Neuron (in vitro differentiated cells): ENCODE results near the gene ZNF93.
A peak's percentile ranks its signal among the peaks of the same experiment; 100 is the strongest.
"Not testable (repeated sequence)": the region's sequence is repeated elsewhere in the genome, so short reads cannot be mapped to it uniquely, and the experiment has no call there.

ENCODE experiments used
- H2AFZ ChIP-seq: one replicate; pipeline ENCODE4 v1.6.1; 2013; ENCODE audit warnings: low read depth, mild to moderate bottlenecking, inconsistent platforms, low read length, moderate library complexity
- H3K27me3 ChIP-seq: one replicate; pipeline ENCODE4 v1.6.1; 2013; ENCODE audit warnings: low read length; ENCODE audit not compliant: insufficient read depth
- H3K36me3 ChIP-seq: one replicate; pipeline ENCODE4 v1.6.1; 2013; ENCODE audit warnings: low read length; ENCODE audit not compliant: insufficient read depth
- H3K4me1 ChIP-seq: one replicate; pipeline ENCODE4 v1.6.1; 2013; ENCODE audit warnings: low read length; ENCODE audit not compliant: insufficient read depth
- H3K4me3 ChIP-seq: 2 replicates; pipeline ENCODE4 v1.5.1; 2013; ENCODE audit warnings: mild to moderate bottlenecking, low read length, moderate library complexity
- H3K9me3 ChIP-seq: one replicate; pipeline ENCODE4 v1.6.1; 2013; ENCODE audit warnings: low read length

Gene ZNF93

DNA sequence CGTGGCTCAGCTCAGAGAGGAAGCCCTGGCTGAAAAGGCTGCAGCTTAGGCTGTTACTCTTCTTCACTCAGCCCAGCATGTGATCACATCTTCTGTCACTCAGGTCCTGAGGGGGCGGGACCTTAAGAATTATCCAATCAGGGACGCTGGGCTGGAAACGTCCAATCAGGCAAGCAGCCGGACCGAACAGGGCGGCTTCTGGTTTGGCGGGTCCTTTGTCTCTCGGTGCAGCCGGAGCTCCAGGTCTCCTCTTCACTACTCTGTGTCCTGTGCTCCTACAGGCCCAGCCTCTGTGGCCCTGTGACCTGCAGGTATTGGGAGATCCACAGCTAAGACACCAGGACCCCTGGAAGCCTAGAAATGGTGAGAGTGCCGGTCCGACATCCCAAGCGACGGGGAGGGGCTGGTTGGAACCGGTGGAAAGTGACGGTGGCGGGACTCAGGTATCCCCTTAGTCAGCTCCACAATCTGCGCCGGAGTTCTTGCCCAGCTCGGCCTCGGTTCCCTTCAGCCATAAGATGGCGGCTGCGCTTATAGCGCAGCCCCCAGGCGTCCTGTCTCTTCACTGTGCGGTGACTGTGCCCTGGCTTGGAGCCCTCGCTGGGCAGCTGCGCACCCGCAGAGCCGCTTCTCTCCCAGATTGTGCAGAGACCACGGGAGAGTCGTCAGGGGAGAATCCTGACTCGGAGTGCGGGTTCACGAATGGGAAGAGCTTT lies at the start of gene ZNF93:
ZNF93 (plus strand) TSS at position 218 of the 716 bp plus-strand sequence; CDS start at position 361, 143 bp downstream.
- Histone ChIP-seq H3K27me3 (no peaks in the 10 kb centered on the region), H3K4me1 (peaks cover 11% of the 10 kb centered on the region), H3K36me3 (peaks cover 24% of the 10 kb centered on the region), H2AFZ (peak within 1 kb of the TSS; percentile 76), H3K4me3 (peak within 1 kb of the TSS; percentile 92), H3K9me3 (peaks cover 31% of the 10 kb centered on the region)

GRCh38 chr19:19851740-19852139 lies 49.0 kb upstream of the ZNF93 start:
- H3K4me3 ChIP-seq, H3K9me3 ChIP-seq: not testable (repeated sequence)

GRCh38 chr19:19858751-19859150 lies 42.0 kb upstream of the ZNF93 start:
- H3K27me3 ChIP-seq = no peaks in the 10 kb centered on the region
- no peaks in the 10 kb centered on the region for H3K4me1 ChIP-seq
- H3K9me3 ChIP-seq = peaks cover 7% of the 10 kb centered on the region
- H3K36me3 ChIP-seq = no peaks in the 10 kb centered on the region
- no peak overlapping the region for H2AFZ ChIP-seq
- H3K4me3 ChIP-seq = no peak overlapping the region

More at GRCh38 chr19:19851740-19852139, 49.0 kb upstream of the ZNF93 start:
- H3K4me1 ChIP-seq, H2AFZ ChIP-seq, H3K27me3 ChIP-seq, H3K36me3 ChIP-seq: not testable (repeated sequence)

DNA sequence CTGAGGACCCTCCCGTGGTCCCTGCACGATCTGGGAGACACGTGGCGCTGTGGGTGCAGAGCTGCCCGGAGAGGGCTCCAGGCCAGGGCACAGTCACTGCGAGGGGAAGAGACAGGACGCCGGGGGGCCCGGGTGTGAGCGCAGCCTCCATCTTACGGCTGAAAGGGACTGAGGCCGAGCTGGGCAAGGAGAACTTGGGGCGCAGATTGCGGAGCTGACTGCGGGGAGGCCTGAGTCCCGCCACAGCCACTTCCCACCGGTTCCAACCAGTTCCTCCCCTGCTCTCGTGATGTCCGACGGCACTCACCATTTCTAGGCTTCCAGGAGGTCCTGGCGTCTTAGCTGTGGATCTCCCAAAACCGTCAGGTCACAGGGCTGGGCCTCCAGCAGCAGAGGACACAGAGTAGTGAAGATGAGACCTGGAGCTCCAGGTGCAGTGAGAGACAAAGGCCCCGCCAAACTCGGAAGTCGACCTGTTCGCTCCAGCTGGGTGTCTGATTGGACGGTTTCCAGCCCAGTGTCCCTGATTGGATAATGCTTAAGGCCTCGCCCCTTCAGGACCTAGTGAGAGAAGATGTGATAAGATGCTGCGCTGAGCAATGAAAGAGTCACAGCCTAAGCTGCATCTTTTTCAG lies 39.9 kb upstream of the ZNF93 start:
- Histone ChIP-seq H3K9me3 (peaks cover 7% of the 10 kb centered on the region), H3K27me3 (no peaks in the 10 kb centered on the region), H3K4me3 (no peak overlapping the region), H3K36me3 (no peaks in the 10 kb centered on the region), H2AFZ (no peak overlapping the region), H3K4me1 (no peaks in the 10 kb centered on the region)

DNA sequence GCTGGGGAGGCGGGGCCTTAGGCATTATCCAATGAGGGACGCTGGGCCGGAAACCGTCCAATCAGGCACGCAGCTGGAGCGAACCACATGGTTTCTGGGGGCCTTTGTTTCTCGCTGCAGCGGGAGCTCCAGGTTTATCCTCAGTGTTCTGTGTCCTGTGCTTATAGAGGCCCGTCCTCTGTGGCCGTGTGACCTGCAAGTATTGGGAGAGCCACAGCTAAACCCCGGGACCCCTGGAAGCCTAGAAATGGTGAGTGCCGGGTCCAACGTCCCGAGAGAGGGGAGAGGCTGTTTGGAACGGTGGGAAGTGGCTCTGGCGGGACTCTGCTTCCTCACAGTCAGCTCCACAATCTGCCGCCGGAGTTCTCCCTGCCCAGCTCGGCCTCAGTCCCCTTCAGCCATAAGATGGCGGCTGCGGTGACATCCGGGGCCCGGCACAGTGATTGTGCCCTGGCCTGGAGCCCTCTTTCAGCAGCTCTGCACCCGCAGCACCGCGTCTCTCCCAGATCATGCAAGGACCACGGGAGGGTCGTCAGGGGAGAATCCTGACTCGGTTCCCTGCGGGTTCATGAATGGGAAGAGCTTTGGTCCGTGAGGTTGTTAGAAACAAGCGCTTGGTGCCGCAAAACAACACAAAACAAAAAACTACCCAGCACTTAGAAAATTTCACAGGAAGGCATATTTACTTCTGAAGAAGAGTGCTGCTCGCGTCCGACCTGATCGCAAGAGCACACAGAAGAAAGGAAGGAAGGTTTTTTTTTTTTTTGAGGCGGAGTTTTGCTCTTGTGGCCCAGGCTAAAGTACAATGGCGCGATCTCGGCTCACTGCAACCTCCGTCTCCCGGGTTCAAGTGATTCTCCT lies 34.8 kb upstream of the ZNF93 start, which contains the start of gene ZNF253:
ZNF253 (plus strand) TSS at position 133 of the 861 bp plus-strand sequence; CDS start at position 248, 115 bp downstream.
- peaks cover 11% of the 10 kb centered on the region for H3K36me3 ChIP-seq
- H3K4me3 ChIP-seq = peak within 1 kb of the TSS; percentile 85
- H3K27me3 ChIP-seq = no peaks in the 10 kb centered on the region
- H2AFZ ChIP-seq = peak within 1 kb of the TSS; percentile 14
- peaks cover 4% of the 10 kb centered on the region for H3K4me1 ChIP-seq
- peaks cover 23% of the 10 kb centered on the region for H3K9me3 ChIP-seq

GRCh38 chr19:19866611-19867248 lies 34.0 kb upstream of the ZNF93 start:
- Histone ChIP-seq H3K4me3 (peak overlapping the region; percentile 85), H3K27me3 (no peaks in the 10 kb centered on the region)

DNA sequence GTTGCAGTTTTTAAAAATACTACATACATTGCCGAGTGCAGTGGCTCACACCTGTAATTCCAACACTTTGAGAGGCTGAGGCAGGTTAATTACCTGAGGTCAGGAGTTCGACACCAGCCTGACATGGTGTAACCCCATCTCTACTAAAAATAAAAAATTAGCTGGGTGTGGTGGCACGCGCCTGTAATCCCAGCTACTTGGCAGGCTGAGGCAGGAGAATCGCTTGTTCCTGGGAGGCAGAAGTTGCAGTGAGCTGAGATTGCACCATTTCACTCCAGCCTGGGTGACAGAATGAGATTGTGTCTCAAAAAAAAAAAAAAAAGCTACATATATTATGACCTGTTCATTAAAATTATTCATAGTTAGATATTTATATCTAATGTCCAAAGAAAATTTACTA lies 30.7 kb upstream of the ZNF93 start:
- not testable (repeated sequence) for H3K4me1 ChIP-seq, H3K27me3 ChIP-seq, H2AFZ ChIP-seq, H3K4me3 ChIP-seq
- H3K36me3 ChIP-seq = peaks cover 45% of the 10 kb centered on the region
- H3K9me3 ChIP-seq = peaks cover 55% of the 10 kb centered on the region

More at GRCh38 chr19:19866611-19867248, 34.0 kb upstream of the ZNF93 start:
- Histone ChIP-seq H3K9me3 (peaks cover 28% of the 10 kb centered on the region), H3K36me3 (peaks cover 18% of the 10 kb centered on the region), H3K4me1 (peaks cover 4% of the 10 kb centered on the region), H2AFZ (peak overlapping the region; percentile 14)

DNA sequence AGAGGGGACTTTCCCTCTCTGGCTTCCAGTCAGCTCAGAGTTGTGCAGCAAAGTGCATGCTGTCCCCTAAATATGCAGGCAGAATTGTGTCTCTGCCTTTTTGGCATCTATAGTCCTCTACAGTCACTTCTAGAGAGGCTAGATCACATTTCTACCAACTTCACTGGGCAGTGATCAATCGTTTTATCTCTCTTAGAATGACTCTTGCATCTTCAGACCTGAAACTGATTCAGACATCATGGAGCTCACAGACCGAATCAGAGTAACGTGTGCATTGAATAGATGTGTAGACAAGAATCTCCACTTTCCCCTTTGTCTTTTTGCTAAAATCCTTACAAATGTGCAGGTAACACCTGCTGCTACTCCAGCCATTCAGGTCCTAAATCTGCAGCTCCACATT lies 28.8 kb upstream of the ZNF93 start:
- Histone ChIP-seq H3K4me3 (no peak overlapping the region), H2AFZ (no peak overlapping the region), H3K27me3 (no peaks in the 10 kb centered on the region), H3K9me3 (peaks cover 66% of the 10 kb centered on the region), H3K36me3 (peaks cover 56% of the 10 kb centered on the region), H3K4me1 (peaks cover 4% of the 10 kb centered on the region)

DNA sequence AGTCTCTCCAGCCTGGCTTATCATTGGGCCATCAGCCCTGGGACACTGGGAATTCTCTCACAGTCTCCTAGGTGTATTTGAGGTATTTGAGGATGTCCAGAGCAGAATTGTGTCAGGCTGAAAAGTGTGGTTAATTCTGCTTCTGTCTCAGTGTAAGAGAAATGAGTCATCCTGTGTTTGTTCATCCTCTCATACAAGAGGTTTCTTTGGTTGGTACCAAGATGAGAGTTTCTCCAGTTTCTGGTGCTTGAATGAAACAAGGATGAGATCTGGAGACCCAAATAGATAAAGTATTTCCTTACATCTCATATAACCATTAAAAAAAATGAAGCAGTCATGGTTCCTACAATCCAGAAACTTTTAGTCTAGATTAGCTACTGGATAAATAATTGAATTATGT lies 27.4 kb upstream of the ZNF93 start:
- no peaks in the 10 kb centered on the region for H3K27me3 ChIP-seq
- H2AFZ ChIP-seq = no peak overlapping the region
- H3K4me1 ChIP-seq = no peaks in the 10 kb centered on the region
- peaks cover 61% of the 10 kb centered on the region for H3K9me3 ChIP-seq
- H3K36me3 ChIP-seq = peaks cover 54% of the 10 kb centered on the region
- H3K4me3 ChIP-seq = no peak overlapping the region

DNA sequence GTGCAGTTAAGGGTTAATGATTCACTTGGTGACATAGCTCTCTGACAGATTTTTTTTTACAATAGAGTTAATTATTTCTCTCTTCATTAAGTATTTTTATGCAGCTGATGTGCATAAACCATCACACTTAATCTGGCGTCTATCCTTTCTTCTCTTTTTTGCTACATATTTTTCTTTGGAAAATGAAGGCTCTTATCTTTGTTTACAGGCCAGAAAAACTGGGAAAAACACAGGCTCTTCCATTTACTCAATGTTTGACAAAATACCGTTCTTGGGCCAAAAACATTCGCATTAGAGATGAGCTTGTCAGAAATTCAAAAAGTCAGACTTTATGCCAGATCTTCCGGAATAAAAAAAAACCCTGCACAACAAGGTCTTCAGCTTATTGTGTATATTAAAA lies 23.0 kb upstream of the ZNF93 start:
- H3K4me1 ChIP-seq = no peaks in the 10 kb centered on the region
- H3K27me3 ChIP-seq = no peaks in the 10 kb centered on the region
- peaks cover 54% of the 10 kb centered on the region for H3K9me3 ChIP-seq
- H2AFZ ChIP-seq = no peak overlapping the region
- no peak overlapping the region for H3K4me3 ChIP-seq
- peaks cover 72% of the 10 kb centered on the region for H3K36me3 ChIP-seq

- Histone ChIP-seq H3K36me3 (peaks cover 68% of the 10 kb centered on the region), H2AFZ (no peak overlapping the region), H3K4me3 (no peak overlapping the region), H3K4me1 (no peaks in the 10 kb centered on the region), H3K9me3 (peaks cover 59% of the 10 kb centered on the region), H3K27me3 (no peaks in the 10 kb centered on the region)
These were observed 16.2 kb upstream of the ZNF93 start for GRCh38 chr19:19884583-19884982.

DNA sequence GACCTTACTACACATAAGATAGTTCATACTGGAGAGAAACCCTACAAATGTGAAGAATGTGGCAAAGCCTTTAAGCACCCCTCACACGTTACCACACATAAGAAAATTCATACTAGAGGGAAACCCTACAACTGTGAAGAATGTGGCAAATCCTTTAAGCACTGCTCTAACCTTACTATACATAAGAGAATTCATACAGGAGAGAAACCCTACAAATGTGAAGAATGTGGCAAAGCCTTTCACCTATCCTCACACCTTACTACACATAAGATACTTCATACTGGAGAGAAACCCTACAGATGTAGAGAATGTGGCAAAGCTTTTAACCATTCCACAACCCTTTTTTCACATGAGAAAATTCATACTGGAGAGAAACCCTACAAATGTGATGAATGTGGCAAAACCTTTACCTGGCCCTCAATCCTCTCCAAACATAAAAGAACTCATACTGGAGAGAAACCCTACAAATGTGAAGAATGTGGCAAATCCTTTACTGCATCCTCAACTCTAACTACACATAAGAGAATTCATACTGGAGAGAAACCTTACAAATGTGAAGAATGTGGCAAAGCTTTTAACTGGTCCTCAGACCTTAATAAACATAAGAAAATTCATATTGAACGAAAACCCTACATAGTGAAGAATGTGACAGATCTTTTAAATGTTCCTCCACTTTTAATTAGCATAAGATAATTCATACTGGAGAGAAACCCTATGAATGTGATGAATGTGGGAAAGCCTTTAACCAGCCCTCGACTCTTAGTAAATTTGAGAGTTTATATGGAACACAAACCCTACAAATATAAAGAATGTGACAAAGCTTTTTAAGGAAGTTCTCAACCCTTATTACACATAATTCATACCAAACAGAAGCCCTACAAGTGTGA lies 8.4 kb upstream of the ZNF93 start:
- H2AFZ ChIP-seq, H3K27me3 ChIP-seq, H3K4me3 ChIP-seq, H3K4me1 ChIP-seq: not testable (repeated sequence)
- peaks cover 64% of the 10 kb centered on the region for H3K9me3 ChIP-seq
- H3K36me3 ChIP-seq = peaks cover 54% of the 10 kb centered on the region
